SU-DHL-6 (cell line): ENCODE measurements around the gene EED.

ENCODE experiments used
- CTCF ChIP-seq: fragments of 200-600 bp; sonication (generic); IDR thresholded peaks from one replicate; pipeline ENCODE4 v1.5.1; 2017; ENCODE audit warnings: antibody characterized with exemption, mild to moderate bottlenecking, low read length, moderate library complexity; ENCODE audit not compliant: insufficient read depth, poor library complexity, severe bottlenecking
- EZH2phosphoT487 ChIP-seq: fragments of 200-600 bp; sonication (generic), shearing (Covaris generic); conservative IDR thresholded peaks from 2 replicates; pipeline ENCODE4 v1.6.1; 2018; ENCODE audit warnings: mild to moderate bottlenecking, antibody characterized with exemption, low read length, moderate library complexity, mixed read lengths

- TF ChIP-seq CTCF (no peak), EZH2phosphoT487 (no peak)
Observed at GRCh38 chr11:86241956-86242535, 2.5 kb upstream of the EED start.
